Stimulated activated naive CD4-positive, alpha-beta T cell treated with Interleukin-2 at 50 U/mL for 16 hours (primary cell): ENCODE data around the gene PCDHA1.

ENCODE experiments used
- DNase-seq: peaks from one replicate; lab custom pipeline; 2025; lab: John Stamatoyannopoulos, UW

PCDHA1 gene

DNA sequence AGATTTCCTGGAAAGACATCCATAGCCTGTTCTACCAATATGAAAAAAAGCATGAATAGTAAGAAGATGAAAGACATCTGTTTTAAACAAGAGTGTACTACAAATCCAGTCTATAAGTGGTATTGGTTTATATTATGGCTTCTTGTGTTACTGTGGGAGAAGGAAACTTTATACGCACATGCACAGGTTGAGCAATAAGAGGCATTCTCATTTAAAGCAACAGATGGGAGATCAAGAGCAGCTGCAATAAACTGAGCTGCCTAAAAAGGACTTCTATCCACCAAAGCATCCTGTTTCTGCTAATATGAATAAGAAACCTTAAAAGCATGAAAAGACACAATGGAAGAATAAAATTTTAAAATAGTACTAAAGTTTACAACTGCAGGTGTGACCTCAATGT is 256.6 kb downstream of the PCDHA1 start:
- no peak for DNase-seq

DNA sequence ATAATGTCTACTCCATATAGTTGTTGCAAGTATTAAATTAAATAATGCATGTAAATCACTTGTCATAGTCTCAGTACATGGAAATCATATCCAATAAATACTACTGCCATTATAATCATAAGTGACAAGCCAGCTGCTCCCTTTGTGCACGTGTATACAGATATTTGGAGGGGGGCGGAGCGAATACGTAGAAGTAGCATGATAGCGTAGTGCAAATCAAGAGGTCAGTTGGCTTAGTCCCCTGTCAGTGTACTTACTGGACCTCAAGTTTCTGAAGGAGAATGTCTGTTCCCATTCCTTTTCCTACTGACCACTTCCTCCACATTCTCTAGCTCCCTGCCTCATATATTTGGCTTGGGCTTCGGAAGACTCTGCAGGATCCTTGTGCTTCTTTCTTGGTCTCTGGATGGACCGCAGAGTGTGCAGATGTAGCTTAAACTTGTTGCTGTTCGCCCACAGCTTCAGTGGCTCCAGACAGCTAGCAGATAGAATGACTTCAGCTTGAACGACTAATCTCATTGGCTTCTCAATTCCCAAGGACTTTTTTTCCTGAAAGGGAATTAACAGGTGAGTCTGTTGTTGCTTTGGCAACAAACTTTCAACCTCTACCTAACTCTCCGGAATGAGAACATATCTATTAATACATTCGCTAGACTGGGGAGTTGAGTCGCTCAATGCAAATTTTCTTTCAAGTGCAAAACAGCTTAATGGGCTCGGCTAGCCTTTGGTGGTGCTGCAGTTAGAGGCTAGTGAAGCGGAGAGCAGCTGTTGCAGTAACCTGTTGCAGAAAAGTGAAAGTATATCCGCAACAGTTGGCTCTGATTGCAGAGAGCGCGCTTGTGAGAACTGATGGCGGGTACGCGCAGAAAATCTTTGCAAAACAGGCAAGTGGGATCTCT is 264.9 kb downstream of the PCDHA1 start, which contains the start of gene PCDHB1:
PCDHB1 (plus strand) TSS at position 753 of the 899 bp plus-strand sequence; CDS start at position 850, 97 bp downstream.
- no peak for DNase-seq

DNA sequence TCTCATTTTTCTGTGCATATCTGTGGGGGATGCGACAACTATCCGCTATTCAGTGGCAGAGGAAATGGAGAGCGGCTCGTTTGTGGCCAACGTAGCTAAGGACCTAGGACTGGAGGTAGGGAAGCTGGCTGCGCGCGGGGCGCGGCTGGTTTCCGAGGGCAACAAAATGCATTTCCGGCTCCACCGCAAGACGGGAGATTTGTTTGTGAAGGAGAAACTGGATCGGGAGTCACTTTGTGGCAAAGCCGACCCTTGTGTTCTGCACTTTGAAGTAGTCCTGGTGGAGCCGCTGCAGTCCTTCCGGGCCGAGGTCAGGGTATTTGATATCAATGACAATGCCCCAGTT is 265.6 kb downstream of the PCDHA1 start:
- DNase-seq: no peak
